AG04449 (cell line): ENCODE results near the gene UCHL1.

ENCODE experiments used
- CTCF ChIA-PET: fragments of 350-600 bp; formaldehyde crosslinking; extraction: SDS; loops from one replicate; lab custom pipeline; 2021; ENCODE audit warnings: antibody characterized with exemption; lab: Yijun Ruan, JAX
- POLR2A ChIA-PET: fragments of 400-600, 350-600 bp; formaldehyde crosslinking; extraction: SDS; loops from one replicate; lab custom pipeline; 2020; ENCODE audit warnings: antibody characterized with exemption, inconsistent platforms; lab: Yijun Ruan, JAX
- DNase-seq: peaks from one replicate; pipeline ENCODE4 v3.0.0-alpha.2; 2010; ENCODE audit warnings: low read depth, low spot score
- H3K4me3 ChIP-seq: 2 replicates; pipeline ENCODE4 v1.5.1; 2011; ENCODE audit warnings: low read depth, mild to moderate bottlenecking, control low read depth, low read length
- CTCF ChIP-seq: IDR thresholded peaks from one replicate; pipeline ENCODE4 v1.5.1; 2011; ENCODE audit warnings: mild to moderate bottlenecking, moderate library complexity, low read length, control low read depth, inconsistent platforms; ENCODE audit not compliant: insufficient read depth; ENCODE audit errors: missing control alignments

The UCHL1 gene

GRCh38 chr4:41221850-41222645, 34.7 kb upstream of the UCHL1 start:
- no peak for TF ChIP-seq CTCF
- ChIA-PET CTCF (interaction anchor here (0.8 to 1.2 kb wide), 2 partner anchors 8 to 246 kb away, joined by 3 to 4 read pairs; partner anchors contain the start of gene APBB2), POLR2A (interaction anchor here (1.2 kb wide), 1 partner anchor 35 kb away, joined by 5 read pairs; the partner anchor contains the start of gene UCHL1)
- no peak for DNase-seq
- no peak overlapping the region for H3K4me3 ChIP-seq

- ChIA-PET POLR2A (no interaction called here), CTCF (interaction anchor here (1.6 to 3.4 kb wide), 3 partner anchors 11 to 302 kb away, joined by 4 to 13 read pairs (median 6); partner anchors contain the start of gene APBB2)
- DNase-seq, result no peak
- H3K4me3 ChIP-seq, result no peak overlapping the region
- no peak for TF ChIP-seq CTCF
Measured at GRCh38 chr4:41227902-41228301, 28.8 kb upstream of the UCHL1 start.

- TF ChIP-seq CTCF, result no peak
- POLR2A ChIA-PET, result no interaction called here
- CTCF ChIA-PET, result interaction anchor here (1.2 to 1.4 kb wide), 2 partner anchors 10 to 26 kb away, joined by 3 read pairs; no protein-coding TSS in a partner anchor
- no peak for DNase-seq
- no peak overlapping the region for H3K4me3 ChIP-seq
Measured at GRCh38 chr4:41232406-41232805, 24.3 kb upstream of the UCHL1 start.

- no peak for DNase-seq
- CTCF ChIA-PET, result interaction anchor here (0.7 to 1.4 kb wide), 3 partner anchors 10 to 26 kb away, joined by 3 read pairs; no protein-coding TSS in a partner anchor
- H3K4me3 ChIP-seq, result no peak overlapping the region
- POLR2A ChIA-PET, result no interaction called here
- no peak for TF ChIP-seq CTCF
Measured at GRCh38 chr4:41232856-41233255, 23.9 kb upstream of the UCHL1 start.

GRCh38 chr4:41236032-41236431, 20.7 kb upstream of the UCHL1 start:
- no peak for TF ChIP-seq CTCF
- ChIA-PET CTCF (no interaction called here), POLR2A (no interaction called here)
- no peak for DNase-seq
- no peak overlapping the region for H3K4me3 ChIP-seq

GRCh38 chr4:41236508-41236907, 20.2 kb upstream of the UCHL1 start:
- no peak for TF ChIP-seq CTCF
- H3K4me3 ChIP-seq, result no peak overlapping the region
- ChIA-PET POLR2A (no interaction called here), CTCF (no interaction called here)
- no peak for DNase-seq
